Transverse colon (tissue), 4 donors: Measurements from ENCODE around the gene EDC3. TPM values are rescaled to one million over a fixed set of nuclear protein-coding genes. Genes with fewer than 3 reads are reported as not detected.

Experiments
- DNase-seq: peaks from one replicate; pipeline ENCODE4 v3.0.0-alpha.2; 2019
- H3K27ac ChIP-seq, 4 donors: fragments of 200-600 bp; sonication (generic); 2 replicates each; pipeline ENCODE4 v1.5.1; 2016 to 2018; ENCODE audit warnings: inconsistent platforms in 4 of 4
- H3K27me3 ChIP-seq: fragments of 200-600 bp; sonication (generic); 2 replicates; pipeline ENCODE4 v1.5.1; 2017; ENCODE audit warnings: inconsistent platforms
- H3K36me3 ChIP-seq, 4 donors: fragments of 200-600 bp; sonication (generic); 2 replicates each; pipeline ENCODE4 v1.5.1; 2017 to 2019; ENCODE audit warnings: inconsistent platforms in 4 of 4
- H3K4me1 ChIP-seq, 4 donors: fragments of 200-600 bp; sonication (generic); 2 replicates each; pipeline ENCODE4 v1.5.1; 2017 to 2020; ENCODE audit warnings: inconsistent platforms in 4 of 4
- H3K4me3 ChIP-seq, 4 donors: fragments of 200-600 bp; sonication (generic); 1 replicate in 1 of 4; 2 replicates in 3 of 4; pipeline versions ENCODE4 v1.5.1 to v1.6.1; 2017 to 2019; ENCODE audit warnings: inconsistent platforms in 4 of 4
- H3K9me3 ChIP-seq, 2 donors: fragments of 200-600 bp; sonication (generic); 2 replicates each; pipeline ENCODE4 v1.5.1; 2017 to 2019; ENCODE audit warnings: inconsistent platforms in 2 of 2
- EP300 ChIP-seq: sonication (generic); formaldehyde crosslinking; IDR thresholded peaks from one replicate; pipeline ENCODE4 v1.6.1; 2017; ENCODE audit warnings: antibody characterized with exemption, low read depth
- POLR2A ChIP-seq: fragments of 450-650 bp; IDR thresholded peaks from one replicate; pipeline ENCODE4 v1.6.1; 2016; ENCODE audit warnings: antibody characterized with exemption, mild to moderate bottlenecking, moderate library complexity
- POLR2AphosphoS5 ChIP-seq, 3 donors: sonication (generic); formaldehyde crosslinking; IDR thresholded peaks; one replicate each; pipeline ENCODE4 v1.6.1; 2016; ENCODE audit warnings: antibody characterized with exemption in 3 of 3
- WGBS, 2 donors: methylation state at CpG; one replicate each; pipeline ENCODE4 v1.1.5; 2018; ENCODE audit warnings: low coverage in 1 of 2; 5-methylcytosine and 5-hydroxymethylcytosine counted together
- in situ Hi-C, 4 donors: fragments of 200-750 bp; cut with MboI; loops; one replicate each; pipeline versions ENCODE4 v1.15.0 to v1.15.1; 2017; ENCODE audit warnings: low sequenced_read_pairs in 3 of 4, low pct_ligation_motif_present in 1 of 4, low pct_unique_long_range_greater_than_20kb in 1 of 4
- intact Hi-C: fragments of 100-400 bp; cut with DNase I; formaldehyde crosslinking; loops from one replicate; pipeline ENCODE4 v1.15.1; 2023; ENCODE audit warnings: low total_unique reads
- total RNA-seq, 4 donors: library from RNA; depleted of rRNA; stranded (reverse); fragments of >200 nt; gene quantifications; one replicate each; pipeline ENCODE4 v1.1.0, GENCODE V29; 2016
- TF ChIP-seq, protein P1 (sequence below), 5 experiments: fragments of 200-600 bp in 3 of 5; fragments of 450-650 bp in 2 of 5; sonication (generic) in 3 of 5; IDR thresholded peaks; 1 replicate in 2 of 5; 2 replicates in 3 of 5; pipeline ENCODE4 v1.5.1; 2016 to 2017; ENCODE audit warnings: antibody characterized with exemption in 5 of 5, inconsistent platforms in 3 of 5, mild to moderate bottlenecking in 2 of 5, moderate library complexity in 1 of 5

The EDC3 gene
- total RNA-seq, 4 donors from 2014 or later, result 23.2 to 112 (median 29.4) TPM

GRCh38 chr15:74593122-74593521 is 102.7 kb downstream of the EDC3 start:
- no peak overlapping the region for H3K27ac ChIP-seq
- peaks cover 0 to 5% (median 4%) of the 10 kb centered on the region in 4 donors for H3K4me1 ChIP-seq
- intact Hi-C loops, result no loop called here
- TF ChIP-seq POLR2AphosphoS5 (IDR thresholded peaks at IDR 0.05) (no peak), POLR2A (no peak)
- in situ Hi-C loops, result no loop called here
- H3K36me3 ChIP-seq, result peaks cover 0 to 10% (median 0%) of the 10 kb centered on the region in 4 donors
- DNase-seq, result no peak
- WGBS, 2 donors, result 84% methylated on average over 4 of the region's 7 CpGs; no CpG with 5 or more reads in 1 of the 2 donors
- no peaks in the 10 kb centered on the region for H3K9me3 ChIP-seq
- H3K4me3 ChIP-seq, result no peak overlapping the region
- no peaks in the 10 kb centered on the region for H3K27me3 ChIP-seq

GRCh38 chr15:74592222-74592621 is 103.6 kb downstream of the EDC3 start:
- H3K9me3 ChIP-seq, result no peaks in the 10 kb centered on the region
- H3K36me3 ChIP-seq, result peaks cover 0 to 10% (median 0%) of the 10 kb centered on the region in 4 donors
- no peaks in the 10 kb centered on the region for H3K4me1 ChIP-seq
- DNase-seq, result no peak
- no peak overlapping the region for H3K27ac ChIP-seq
- intact Hi-C loops, result no loop called here
- no peak for TF ChIP-seq POLR2A
- no peak for TF ChIP-seq EP300
- TF ChIP-seq POLR2AphosphoS5 (IDR thresholded peaks at IDR 0.05), result no peak
- no peak overlapping the region for H3K4me3 ChIP-seq
- H3K27me3 ChIP-seq, result no peaks in the 10 kb centered on the region
- WGBS, 2 donors, result 93% methylated on average over 3 of the region's 3 CpGs; no CpG with 5 or more reads in 1 of the 2 donors
- in situ Hi-C loops, result no loop called here

DNA sequence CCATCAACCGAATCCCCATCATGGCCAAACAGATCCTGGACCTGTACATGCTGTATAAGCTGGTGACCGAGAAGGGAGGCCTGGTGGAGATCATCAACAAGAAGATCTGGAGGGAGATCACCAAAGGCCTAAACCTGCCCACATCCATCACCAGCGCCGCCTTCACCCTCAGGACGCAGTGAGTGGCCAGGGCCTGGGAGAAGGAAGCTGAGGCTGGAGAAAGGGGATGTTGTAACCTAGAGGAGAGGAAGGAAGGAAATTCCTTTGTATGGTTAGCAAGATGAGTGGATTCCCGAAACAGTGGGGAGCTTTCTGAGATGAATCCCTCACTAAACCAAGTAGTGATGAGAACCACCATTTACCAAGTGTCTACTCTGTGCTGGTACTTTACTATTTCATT is 106.0 kb downstream of the EDC3 start:
- intact Hi-C loops (no loop called here), in situ Hi-C loops (no loop called here)
- H3K27me3 ChIP-seq, result no peaks in the 10 kb centered on the region
- no peak for DNase-seq
- H3K27ac ChIP-seq, result no peak overlapping the region
- peaks cover 0 to 10% (median 0%) of the 10 kb centered on the region in 4 donors for H3K36me3 ChIP-seq
- no peaks in the 10 kb centered on the region for H3K9me3 ChIP-seq
- no peak for TF ChIP-seq EP300
- no peak for TF ChIP-seq POLR2AphosphoS5 (IDR thresholded peaks at IDR 0.05)
- TF ChIP-seq, protein P1, sequence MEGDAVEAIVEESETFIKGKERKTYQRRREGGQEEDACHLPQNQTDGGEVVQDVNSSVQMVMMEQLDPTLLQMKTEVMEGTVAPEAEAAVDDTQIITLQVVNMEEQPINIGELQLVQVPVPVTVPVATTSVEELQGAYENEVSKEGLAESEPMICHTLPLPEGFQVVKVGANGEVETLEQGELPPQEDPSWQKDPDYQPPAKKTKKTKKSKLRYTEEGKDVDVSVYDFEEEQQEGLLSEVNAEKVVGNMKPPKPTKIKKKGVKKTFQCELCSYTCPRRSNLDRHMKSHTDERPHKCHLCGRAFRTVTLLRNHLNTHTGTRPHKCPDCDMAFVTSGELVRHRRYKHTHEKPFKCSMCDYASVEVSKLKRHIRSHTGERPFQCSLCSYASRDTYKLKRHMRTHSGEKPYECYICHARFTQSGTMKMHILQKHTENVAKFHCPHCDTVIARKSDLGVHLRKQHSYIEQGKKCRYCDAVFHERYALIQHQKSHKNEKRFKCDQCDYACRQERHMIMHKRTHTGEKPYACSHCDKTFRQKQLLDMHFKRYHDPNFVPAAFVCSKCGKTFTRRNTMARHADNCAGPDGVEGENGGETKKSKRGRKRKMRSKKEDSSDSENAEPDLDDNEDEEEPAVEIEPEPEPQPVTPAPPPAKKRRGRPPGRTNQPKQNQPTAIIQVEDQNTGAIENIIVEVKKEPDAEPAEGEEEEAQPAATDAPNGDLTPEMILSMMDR (IDR thresholded peaks at IDR 0.05), result no peak
- TF ChIP-seq POLR2A, result no peak
- H3K4me3 ChIP-seq, result no peak overlapping the region
- WGBS, 2 donors, result 83 to 98% methylated on average over 2 to 6 of the region's 6 CpGs
- H3K4me1 ChIP-seq, result no peaks in the 10 kb centered on the region

- DNase-seq, result no peak
- 92 to 100% methylated on average over 1 to 9 of the region's 9 CpGs for WGBS, 2 donors
- Histone ChIP-seq H3K4me3 (no peak overlapping the region), H3K27ac (no peak overlapping the region), H3K27me3 (no peaks in the 10 kb centered on the region), H3K36me3 (peaks cover 0 to 5% (median 0%) of the 10 kb centered on the region in 4 donors), H3K9me3 (no peaks in the 10 kb centered on the region), H3K4me1 (no peaks in the 10 kb centered on the region)
- no peak for TF ChIP-seq POLR2AphosphoS5 (IDR thresholded peaks at IDR 0.05)
- TF ChIP-seq, protein P1 (IDR thresholded peaks at IDR 0.05), result no peak
- no peak for TF ChIP-seq EP300
- no peak for TF ChIP-seq POLR2A
- intact Hi-C loops, result no loop called here
- in situ Hi-C loops, result no loop called here
Measured at GRCh38 chr15:74585857-74586256, 110.0 kb downstream of the EDC3 start.

GRCh38 chr15:74585191-74585590 is 110.6 kb downstream of the EDC3 start:
- TF ChIP-seq, protein P1 (IDR thresholded peaks at IDR 0.05), result no peak
- TF ChIP-seq EP300 (no peak), POLR2AphosphoS5 (IDR thresholded peaks at IDR 0.05) (no peak), POLR2A (no peak)
- intact Hi-C loops, result no loop called here
- H3K27ac ChIP-seq, result no peak overlapping the region
- H3K36me3 ChIP-seq, result peaks cover 0 to 2% (median 0%) of the 10 kb centered on the region in 4 donors
- no peak for DNase-seq
- no peaks in the 10 kb centered on the region for H3K27me3 ChIP-seq
- no peak overlapping the region for H3K4me3 ChIP-seq
- WGBS, 2 donors, result 76 to 100% methylated on average over 1 to 3 of the region's 3 CpGs
- in situ Hi-C loops, result no loop called here
- no peaks in the 10 kb centered on the region for H3K4me1 ChIP-seq
- H3K9me3 ChIP-seq, result no peaks in the 10 kb centered on the region
